ENCODE data around the gene YY1. TPM values are rescaled to one million over a fixed set of nuclear protein-coding genes. Genes with fewer than 3 reads are reported as not detected.

YY1 gene
- total and polyA plus RNA-seq, 7 experiments from 2014 or later = 15.2 to 99.7 (median 72.1) TPM

- peaks cover 0 to 6% (median 4%) of the 10 kb centered on the region in 3 experiments for H3K36me3 ChIP-seq (ENCODE audit: control insufficient read depth in 2 of 3, insufficient read depth in 3 of 3, low read length in 3 of 3)
- DNase-seq (no peak), ATAC-seq (no peak)
- Mint-ChIP-seq H3K36me3 (peaks cover 0 to 16% (median 3%) of the 10 kb centered on the region in 5 donors), H3K9me3 (peaks cover 0 to 2% (median 0%) of the 10 kb centered on the region in 11 donors), H3K4me1 (peaks cover 40 to 70% (median 53%) of the 10 kb centered on the region in 7 donors), H3K27ac (peak overlapping the region; percentile 50 to 86 (median 65)), H3K27me3 (peaks cover 0 to 2% (median 0%) of the 10 kb centered on the region in 5 donors), H3K4me3 (peak overlapping the region; percentile 71 to 98 (median 84))
- H3K9me3 ChIP-seq (ENCODE audit: control insufficient read depth in 2 of 3, low read length in 3 of 3) = no peaks in the 10 kb centered on the region
- H3K27ac ChIP-seq (ENCODE audit: low read depth, low read length) = peak overlapping the region; percentile 39
- POLR2A ChIA-PET = interaction anchor here (1.3 to 4.4 kb wide), 3 partner anchors 19 to 50 kb away, joined by 5 to 21 read pairs (median 11); no protein-coding TSS in a partner anchor
- no peak overlapping the region for H3K4me3 ChIP-seq (ENCODE audit: low read length)
- peaks cover 42 to 45% of the 10 kb centered on the region in 2 donors for H3K4me1 ChIP-seq (ENCODE audit: control insufficient read depth in 2 of 2, insufficient read depth in 2 of 2, low read length in 2 of 2)
- intact Hi-C loops (cut with micrococcal nuclease) = loop anchor here (5.0 kb wide), 2 partner anchors 561 to 761 kb away; partner anchors contain the start of genes CCNK (in 1 of the 2), CYP46A1 (in 1 of the 2) and SETD3 (in 1 of the 2)
- CTCF ChIA-PET = interaction anchor here (0.6 to 3.8 kb wide), 4 partner anchors 11 to 162 kb away, joined by 3 to 36 read pairs (median 4); no protein-coding TSS in a partner anchor
- H3K27me3 ChIP-seq (ENCODE audit: control insufficient read depth in 2 of 2, insufficient read depth in 2 of 2, low read length in 2 of 2) = no peaks in the 10 kb centered on the region
Observed at GRCh38 chr14:100243020-100243419, 4.1 kb downstream of the YY1 start.

DNA sequence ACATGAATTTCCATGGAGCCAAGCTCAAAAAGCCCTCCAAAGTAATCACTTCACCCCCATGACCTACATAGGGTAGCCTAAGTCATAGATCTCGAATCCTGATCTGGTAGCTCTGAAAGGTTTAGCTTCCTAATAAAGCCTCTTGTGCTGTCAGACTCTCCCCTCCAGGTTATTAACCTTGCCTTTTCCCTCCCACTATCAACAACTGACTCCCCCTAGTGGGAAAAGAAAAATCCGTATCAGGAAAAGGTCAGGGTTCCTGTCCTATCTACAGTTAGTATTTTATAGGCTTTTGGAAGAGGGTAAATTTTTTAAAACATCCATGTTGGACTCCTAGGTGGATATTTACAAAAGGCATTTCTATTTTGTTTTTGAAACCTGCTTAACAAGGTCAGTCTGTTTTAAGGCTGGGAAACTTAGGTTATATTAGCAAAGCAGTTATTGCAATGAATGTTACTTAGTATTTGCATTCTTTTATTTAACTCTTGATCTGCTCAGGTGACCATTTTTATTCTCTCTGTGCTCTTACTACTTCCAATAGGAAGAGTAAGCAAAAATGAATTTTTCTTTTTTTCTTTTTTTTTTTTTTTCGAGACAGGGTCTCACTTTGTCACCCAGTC is 8.0 kb downstream of the YY1 start:
- no peaks in the 10 kb centered on the region for H3K9me3 ChIP-seq (ENCODE audit: control insufficient read depth in 2 of 3, low read length in 3 of 3)
- Mint-ChIP-seq H3K4me3 (peak overlapping the region in 9 of 10 donors; percentile 39 to 96 (median 61)), H3K4me1 (peaks cover 49 to 90% (median 65%) of the 10 kb centered on the region in 7 donors), H3K27ac (peak overlapping the region; percentile 7 to 84 (median 67)), H3K27me3 (no peaks in the 10 kb centered on the region), H3K9me3 (no peaks in the 10 kb centered on the region), H3K36me3 (peaks cover 0 to 19% (median 3%) of the 10 kb centered on the region in 5 donors)
- H3K27me3 ChIP-seq (ENCODE audit: control insufficient read depth in 2 of 2, insufficient read depth in 2 of 2, low read length in 2 of 2) = no peaks in the 10 kb centered on the region
- peaks cover 0 to 5% (median 4%) of the 10 kb centered on the region in 3 experiments for H3K36me3 ChIP-seq (ENCODE audit: control insufficient read depth in 2 of 3, insufficient read depth in 3 of 3, low read length in 3 of 3)
- ChIA-PET POLR2A (interaction anchor here (0.8 to 1.7 kb wide), 5 partner anchors 13 to 276 kb away, joined by 3 to 4 read pairs (median 3); no protein-coding TSS in a partner anchor), CTCF (interaction anchor here (0.7 to 2.5 kb wide), 7 partner anchors 17 to 557 kb away, joined by 3 to 8 read pairs (median 4); no protein-coding TSS in a partner anchor)
- H3K27ac ChIP-seq (ENCODE audit: low read depth, low read length) = peak overlapping the region; percentile 54
- DNase-seq (peak in 7 of 9 donors; percentile 15 to 48 (median 35)), ATAC-seq (peak; percentile 68)
- H3K4me1 ChIP-seq (ENCODE audit: control insufficient read depth in 2 of 2, insufficient read depth in 2 of 2, low read length in 2 of 2) = peaks cover 46 to 62% of the 10 kb centered on the region in 2 donors
- no peak overlapping the region for H3K4me3 ChIP-seq (ENCODE audit: low read length)
- intact Hi-C loops (cut with micrococcal nuclease) = loop anchor here in 1 of 2 donors (1.0 to 2.0 kb wide), 2 partner anchors 54 to 264 kb away; no protein-coding TSS in a partner anchor

- no peaks in the 10 kb centered on the region for H3K9me3 ChIP-seq (ENCODE audit: control insufficient read depth in 2 of 3, low read length in 3 of 3)
- peaks cover 59 to 89% (median 69%) of the 10 kb centered on the region in 7 donors for H3K4me1 Mint-ChIP-seq
- no peaks in the 10 kb centered on the region for H3K27me3 Mint-ChIP-seq
- H3K9me3 Mint-ChIP-seq = no peaks in the 10 kb centered on the region
- ChIA-PET CTCF (interaction anchor here (1.0 kb wide), 1 partner anchor 9 kb away, joined by 3 read pairs; no protein-coding TSS in a partner anchor), POLR2A (interaction anchor here (1.7 to 2.2 kb wide), 2 partner anchors 10 to 30 kb away, joined by 4 to 11 read pairs; no protein-coding TSS in a partner anchor)
- peaks cover 0 to 8% (median 0%) of the 10 kb centered on the region in 5 donors for H3K36me3 Mint-ChIP-seq
- H3K4me3 Mint-ChIP-seq = peak overlapping the region in 9 of 10 donors; percentile 16 to 55 (median 39)
- peaks cover 0 to 5% (median 0%) of the 10 kb centered on the region in 3 experiments for H3K36me3 ChIP-seq (ENCODE audit: control insufficient read depth in 2 of 3, insufficient read depth in 3 of 3, low read length in 3 of 3)
- no peaks in the 10 kb centered on the region for H3K27me3 ChIP-seq (ENCODE audit: control insufficient read depth in 2 of 2, insufficient read depth in 2 of 2, low read length in 2 of 2)
- ATAC-seq (no peak), DNase-seq (no peak)
- no peak overlapping the region for H3K4me3 ChIP-seq (ENCODE audit: low read length)
- H3K27ac Mint-ChIP-seq = peak overlapping the region in 5 of 9 donors; percentile 8 to 86 (median 58)
- peaks cover 28 to 56% of the 10 kb centered on the region in 2 donors for H3K4me1 ChIP-seq (ENCODE audit: control insufficient read depth in 2 of 2, insufficient read depth in 2 of 2, low read length in 2 of 2)
- peak overlapping the region; percentile 36 for H3K27ac ChIP-seq (ENCODE audit: low read depth, low read length)
- intact Hi-C loops (cut with micrococcal nuclease) = no loop called here
Observed at GRCh38 chr14:100250732-100251465, 12.0 kb downstream of the YY1 start.

DNA sequence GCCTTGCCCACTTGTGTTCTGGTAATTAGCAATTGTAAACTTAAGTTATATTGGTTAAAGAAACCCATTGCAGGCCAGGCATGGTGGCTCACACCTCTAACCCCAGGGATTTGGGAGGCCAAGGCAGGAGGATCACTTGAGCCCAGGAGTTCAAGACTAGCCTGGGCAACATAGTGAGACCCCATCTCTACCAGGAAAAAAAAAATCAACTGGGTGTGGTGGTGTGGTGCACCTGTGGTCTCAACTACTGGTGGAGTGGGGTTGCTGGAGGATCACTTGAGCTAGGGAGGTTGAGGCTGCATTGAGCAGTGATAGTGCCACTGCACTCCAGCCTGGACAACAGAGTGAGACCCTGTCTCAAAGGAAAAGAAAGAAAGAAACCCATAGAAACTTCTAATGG is 13.7 kb downstream of the YY1 start:
- Histone ChIP-seq H3K4me1 (ENCODE audit: control insufficient read depth in 2 of 2, insufficient read depth in 2 of 2, low read length in 2 of 2) (peaks cover 29 to 57% of the 10 kb centered on the region in 2 donors), H3K36me3 (ENCODE audit: control insufficient read depth in 2 of 3, insufficient read depth in 3 of 3, low read length in 3 of 3) (peaks cover 0 to 5% (median 0%) of the 10 kb centered on the region in 3 experiments), H3K27ac (ENCODE audit: low read depth, low read length) (no peak overlapping the region), H3K4me3 (ENCODE audit: low read length) (no peak overlapping the region), H3K27me3 (ENCODE audit: control insufficient read depth in 2 of 2, insufficient read depth in 2 of 2, low read length in 2 of 2) (no peaks in the 10 kb centered on the region), H3K9me3 (ENCODE audit: control insufficient read depth in 2 of 3, low read length in 3 of 3) (no peaks in the 10 kb centered on the region)
- no peaks in the 10 kb centered on the region for H3K9me3 Mint-ChIP-seq
- DNase-seq (no peak), ATAC-seq (no peak)
- intact Hi-C loops (cut with micrococcal nuclease) = no loop called here
- ChIA-PET POLR2A (interaction anchor here (1.1 kb wide), 1 partner anchor 11 kb away, joined by 6 read pairs; no protein-coding TSS in a partner anchor), CTCF (no interaction called here)
- peak overlapping the region in 5 of 9 donors; percentile 6 to 78 (median 41) for H3K27ac Mint-ChIP-seq
- no peaks in the 10 kb centered on the region for H3K27me3 Mint-ChIP-seq
- H3K4me3 Mint-ChIP-seq = peak overlapping the region in 6 of 10 donors; percentile 12 to 60 (median 51)
- H3K4me1 Mint-ChIP-seq = peaks cover 60 to 89% (median 69%) of the 10 kb centered on the region in 7 donors
- peaks cover 0 to 9% (median 4%) of the 10 kb centered on the region in 5 donors for H3K36me3 Mint-ChIP-seq

DNA sequence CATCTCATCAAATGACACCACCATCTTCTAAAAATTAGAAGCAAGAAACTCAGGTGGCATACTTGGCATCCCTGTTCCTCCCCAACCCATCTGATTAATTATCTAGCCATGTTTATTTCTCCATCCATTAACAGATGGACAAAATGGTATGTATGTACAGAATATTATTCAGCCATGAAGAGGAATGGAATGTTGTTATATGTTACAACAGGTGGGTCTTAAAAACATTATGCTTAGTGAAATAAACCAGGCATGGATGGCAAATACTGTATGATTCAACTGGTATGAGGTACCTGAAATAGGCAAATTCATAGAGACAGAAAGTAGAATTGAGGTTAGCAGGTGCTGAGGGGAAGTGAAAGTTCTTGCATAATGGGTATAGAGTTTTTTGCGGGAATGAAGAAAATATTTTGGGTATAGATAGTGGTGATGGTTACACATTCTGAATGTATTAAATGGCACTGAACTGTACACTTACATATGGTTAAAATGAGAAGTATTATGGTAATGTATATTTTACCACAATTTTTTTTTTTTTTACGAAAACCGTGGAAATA is 17.5 kb downstream of the YY1 start:
- intact Hi-C loops (cut with micrococcal nuclease) = no loop called here
- Histone ChIP-seq H3K4me1 (ENCODE audit: control insufficient read depth in 2 of 2, insufficient read depth in 2 of 2, low read length in 2 of 2) (peaks cover 30 to 58% of the 10 kb centered on the region in 2 donors), H3K4me3 (ENCODE audit: low read length) (no peak overlapping the region), H3K27me3 (ENCODE audit: control insufficient read depth in 2 of 2, insufficient read depth in 2 of 2, low read length in 2 of 2) (no peaks in the 10 kb centered on the region), H3K9me3 (ENCODE audit: control insufficient read depth in 2 of 3, low read length in 3 of 3) (no peaks in the 10 kb centered on the region), H3K27ac (ENCODE audit: low read depth, low read length) (no peak overlapping the region), H3K36me3 (ENCODE audit: control insufficient read depth in 2 of 3, insufficient read depth in 3 of 3, low read length in 3 of 3) (no peaks in the 10 kb centered on the region)
- ATAC-seq (peak; percentile 10), DNase-seq (no peak)
- peak overlapping the region in 8 of 10 donors; percentile 0 to 62 (median 42) for H3K4me3 Mint-ChIP-seq
- H3K27ac Mint-ChIP-seq = peak overlapping the region in 8 of 9 donors; percentile 0 to 81 (median 62)
- no peaks in the 10 kb centered on the region for H3K27me3 Mint-ChIP-seq
- no peaks in the 10 kb centered on the region for H3K9me3 Mint-ChIP-seq
- peaks cover 68 to 93% (median 81%) of the 10 kb centered on the region in 7 donors for H3K4me1 Mint-ChIP-seq
- ChIA-PET POLR2A (interaction anchor here (1.2 to 2.3 kb wide), 2 partner anchors 13 to 16 kb away, joined by 4 to 11 read pairs; no protein-coding TSS in a partner anchor), CTCF (interaction anchor here (0.5 to 1.7 kb wide), 3 partner anchors 14 to 64 kb away, joined by 3 to 4 read pairs (median 3); no protein-coding TSS in a partner anchor)
- peaks cover 0 to 11% (median 4%) of the 10 kb centered on the region in 5 donors for H3K36me3 Mint-ChIP-seq
